OCI-LY1 (cell line): Measurements from ENCODE around the gene IL12RB1.

ENCODE experiments used
- H2AFZ ChIP-seq: fragments of 200-600 bp; sonication (generic), shearing (Covaris generic); 2 replicates; pipeline ENCODE4 v1.6.0; 2014; ENCODE audit warnings: antibody characterized with exemption, mild to moderate bottlenecking, low read length
- H3F3A ChIP-seq: fragments of 200-600 bp; sonication (generic), shearing (Covaris generic); 2 replicates; pipeline ENCODE4 v1.6.0; 2014; ENCODE audit warnings: mild to moderate bottlenecking, antibody characterized with exemption, low read length, moderate library complexity; ENCODE audit not compliant: insufficient read depth
- H3K27ac ChIP-seq: fragments of 200-600 bp; sonication (generic); 2 replicates; pipeline ENCODE4 v1.5.1; 2014; ENCODE audit warnings: low read length, mixed run types, mild to moderate bottlenecking, low read depth; ENCODE audit not compliant: poor library complexity, severe bottlenecking
- H3K27me3 ChIP-seq: fragments of 200-600 bp; sonication (generic); 2 replicates; pipeline ENCODE4 v1.6.0; 2014; ENCODE audit warnings: antibody characterized with exemption, mild to moderate bottlenecking, low read length, moderate library complexity; ENCODE audit not compliant: insufficient read depth
- H3K36me3 ChIP-seq: fragments of 200-600 bp; sonication (generic); 2 replicates; pipeline ENCODE4 v1.6.1; 2014; ENCODE audit warnings: mild to moderate bottlenecking, antibody characterized with exemption, low read length, moderate library complexity, mixed read lengths; ENCODE audit not compliant: insufficient read depth
- H3K4me1 ChIP-seq: fragments of 200-600 bp; sonication (generic); 2 replicates; pipeline ENCODE4 v1.5.1; 2014; ENCODE audit warnings: mild to moderate bottlenecking, low read length, moderate library complexity; ENCODE audit not compliant: insufficient read depth, severe bottlenecking
- H3K4me2 ChIP-seq: fragments of 200-600 bp; sonication (generic), shearing (Covaris generic); 2 replicates; pipeline ENCODE4 v1.6.1; 2014; ENCODE audit warnings: low read length
- H3K4me3 ChIP-seq: fragments of 200-600 bp; sonication (generic); 2 replicates; pipeline ENCODE4 v1.5.1; 2014; ENCODE audit warnings: low read length, low read depth, mild to moderate bottlenecking, mixed read lengths; ENCODE audit not compliant: poor library complexity, severe bottlenecking
- H3K79me2 ChIP-seq: fragments of 200-600 bp; shearing (Covaris generic); 2 replicates; pipeline ENCODE4 v1.6.1; 2016; ENCODE audit warnings: mixed run types, low read length, mixed read lengths; ENCODE audit not compliant: insufficient read depth
- H3K9ac ChIP-seq: fragments of 200-600 bp; sonication (generic), shearing (Covaris generic); 2 replicates; pipeline ENCODE4 v1.6.1; 2014; ENCODE audit warnings: mild to moderate bottlenecking, low read length, mixed read lengths
- H3K9me2 ChIP-seq: fragments of 200-600 bp; sonication (generic), shearing (Covaris generic); 2 replicates; pipeline ENCODE4 v1.6.1; 2014; ENCODE audit warnings: low read depth, mild to moderate bottlenecking, low read length, mixed read lengths
- H3K9me3 ChIP-seq: fragments of 200-600 bp; shearing (Covaris generic); 2 replicates; pipeline ENCODE4 v1.6.1; 2014; ENCODE audit warnings: low read length, mixed read lengths
- H4K20me1 ChIP-seq: fragments of 200-600 bp; sonication (generic), shearing (Covaris generic); 2 replicates; pipeline ENCODE4 v1.6.0; 2016; ENCODE audit warnings: mild to moderate bottlenecking, low read length; ENCODE audit not compliant: insufficient read depth
- CTCF ChIP-seq: fragments of 200-600 bp; sonication (generic), shearing (Covaris generic); IDR thresholded peaks from 2 replicates; pipeline ENCODE4 v1.5.1; 2017; ENCODE audit warnings: mild to moderate bottlenecking, antibody characterized with exemption, low read length, moderate library complexity, mixed read lengths
- EZH2 ChIP-seq: fragments of 200-600 bp; sonication (generic), shearing (Covaris generic); IDR thresholded peaks from 2 replicates; pipeline ENCODE4 v1.8.0; 2017; ENCODE audit warnings: borderline replicate concordance, mixed run types, mild to moderate bottlenecking, antibody characterized with exemption, low read length, moderate library complexity, mixed read lengths

IL12RB1 gene

GRCh38 chr19:18085702-18086457 is 854 bp downstream of the IL12RB1 start:
- Histone ChIP-seq H2AFZ (no peak overlapping the region), H3F3A (no peaks in the 10 kb centered on the region), H4K20me1 (no peaks in the 10 kb centered on the region), H3K79me2 (no peaks in the 10 kb centered on the region), H3K27me3 (no peaks in the 10 kb centered on the region), H3K27ac (peak overlapping the region; percentile 72), H3K9me2 (no peaks in the 10 kb centered on the region), H3K9me3 (no peaks in the 10 kb centered on the region), H3K36me3 (no peaks in the 10 kb centered on the region), H3K4me2 (peak overlapping the region; percentile 63), H3K9ac (no peak overlapping the region), H3K4me3 (no peak overlapping the region), H3K4me1 (peaks cover 38% of the 10 kb centered on the region)
- TF ChIP-seq CTCF (no peak), EZH2 (no peak)

GRCh38 chr19:18083929-18084684 is 2.6 kb downstream of the IL12RB1 start:
- Histone ChIP-seq H3K9ac (no peak overlapping the region), H3K4me2 (no peak overlapping the region), H4K20me1 (no peaks in the 10 kb centered on the region), H3K9me2 (no peaks in the 10 kb centered on the region), H3K27ac (no peak overlapping the region), H3F3A (no peaks in the 10 kb centered on the region), H3K9me3 (no peaks in the 10 kb centered on the region), H3K4me3 (no peak overlapping the region), H3K79me2 (no peaks in the 10 kb centered on the region), H2AFZ (no peak overlapping the region), H3K36me3 (no peaks in the 10 kb centered on the region), H3K4me1 (peaks cover 21% of the 10 kb centered on the region), H3K27me3 (no peaks in the 10 kb centered on the region)
- no peak for TF ChIP-seq CTCF
- TF ChIP-seq EZH2, result no peak

- H3K9me3 ChIP-seq, result no peaks in the 10 kb centered on the region
Measured at GRCh38 chr19:18074192-18074591, 12.5 kb downstream of the IL12RB1 start.

More at GRCh38 chr19:18074192-18074591, 12.5 kb downstream of the IL12RB1 start:
- Histone ChIP-seq H3K4me2 (no peak overlapping the region), H3K9me2 (no peaks in the 10 kb centered on the region), H3K79me2 (no peaks in the 10 kb centered on the region), H2AFZ (no peak overlapping the region), H3F3A (no peaks in the 10 kb centered on the region), H3K4me1 (no peaks in the 10 kb centered on the region), H3K4me3 (no peak overlapping the region), H3K9ac (no peak overlapping the region), H3K27ac (no peak overlapping the region), H3K27me3 (no peaks in the 10 kb centered on the region), H4K20me1 (no peaks in the 10 kb centered on the region), H3K36me3 (peaks cover 3% of the 10 kb centered on the region; the same call in 1 of the 2 replicates)
- TF ChIP-seq CTCF (peak; percentile 48; the same call in 1 of the 2 replicates), EZH2 (no peak)
